ENCODE measurements around the gene ERAP2.

- TF ChIP-seq CTCF (IDR thresholded peaks at IDR 0.05) (no peak), POLR2A (IDR thresholded peaks at IDR 0.05) (no peak)
Measured at GRCh38 chr5:96879665-96880064, 3.4 kb downstream of the ERAP2 start.
